ENCODE measurements around the gene FMNL1. TPM values are rescaled to one million over a fixed set of nuclear protein-coding genes. Genes with fewer than 3 reads are reported as not detected.
A peak's percentile ranks its signal among the peaks of the same experiment; 100 is the strongest.

Gene FMNL1
- total RNA-seq, 1 experiment from 2014 or later, result 36.6 TPM

DNA sequence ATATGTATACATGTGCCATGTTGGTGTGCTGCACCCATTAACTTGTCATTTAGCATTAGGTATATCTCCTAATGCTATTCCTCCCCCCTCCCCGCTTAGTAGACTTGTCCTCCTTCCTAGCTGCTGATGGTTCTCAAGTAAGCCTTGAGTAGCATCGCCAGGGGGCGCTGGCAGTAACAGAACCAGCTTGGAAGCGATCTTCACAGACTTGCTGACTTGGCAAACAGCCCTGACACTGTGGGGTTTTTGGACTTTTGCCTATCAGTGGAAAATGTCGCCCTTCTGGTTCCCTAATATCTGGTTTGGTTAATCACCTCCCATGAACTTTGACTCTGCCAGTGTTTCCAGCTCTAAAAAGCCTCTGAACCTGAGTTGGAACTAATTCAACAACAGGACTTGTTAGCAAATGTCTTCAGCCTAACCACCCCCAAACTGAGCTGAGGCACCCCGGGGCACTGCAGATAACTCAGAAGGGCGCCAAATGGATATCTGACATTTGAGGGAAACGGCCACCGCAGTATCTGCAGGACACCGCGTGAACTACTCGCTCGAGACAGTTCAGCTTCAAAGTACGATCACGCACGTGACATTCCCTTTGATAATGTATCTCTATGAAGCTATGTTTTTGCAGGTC, 55.6 kb downstream of the FMNL1 start:
- DNase-seq (ENCODE audit: extremely low read depth, low read depth), result peak; percentile 90

GRCh38 chr17:45277992-45278391, 56.3 kb downstream of the FMNL1 start:
- DNase-seq (ENCODE audit: extremely low read depth, low read depth), result no peak

DNA sequence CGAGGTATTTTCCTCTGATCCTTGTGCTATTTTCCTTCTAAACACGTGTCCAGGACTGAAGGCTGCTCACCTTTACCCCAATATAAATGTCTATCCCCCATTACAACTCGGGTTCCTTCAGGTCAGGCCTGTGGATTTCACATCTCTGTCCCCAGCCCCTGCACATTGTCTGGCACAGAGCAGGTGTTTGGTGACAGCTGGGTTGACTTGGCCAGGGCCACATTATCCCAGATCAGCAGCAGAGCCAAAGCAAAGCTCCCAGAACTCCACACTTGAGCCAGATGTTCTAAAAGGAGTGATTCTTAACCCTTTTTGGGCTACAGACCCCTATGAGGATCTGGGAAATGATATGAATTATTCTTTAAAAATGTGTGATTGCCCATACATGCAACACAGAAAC, 58.2 kb downstream of the FMNL1 start:
- DNase-seq (ENCODE audit: extremely low read depth, low read depth), result no peak

- no peak for DNase-seq (ENCODE audit: extremely low read depth, low read depth)
Measured at GRCh38 chr17:45282683-45283644, 61.3 kb downstream of the FMNL1 start.

- no peak for DNase-seq (ENCODE audit: extremely low read depth, low read depth)
Measured at GRCh38 chr17:45283711-45284110, 62.0 kb downstream of the FMNL1 start.

GRCh38 chr17:45284176-45285140, 62.8 kb downstream of the FMNL1 start:
- no peak for DNase-seq (ENCODE audit: extremely low read depth, low read depth)

DNA sequence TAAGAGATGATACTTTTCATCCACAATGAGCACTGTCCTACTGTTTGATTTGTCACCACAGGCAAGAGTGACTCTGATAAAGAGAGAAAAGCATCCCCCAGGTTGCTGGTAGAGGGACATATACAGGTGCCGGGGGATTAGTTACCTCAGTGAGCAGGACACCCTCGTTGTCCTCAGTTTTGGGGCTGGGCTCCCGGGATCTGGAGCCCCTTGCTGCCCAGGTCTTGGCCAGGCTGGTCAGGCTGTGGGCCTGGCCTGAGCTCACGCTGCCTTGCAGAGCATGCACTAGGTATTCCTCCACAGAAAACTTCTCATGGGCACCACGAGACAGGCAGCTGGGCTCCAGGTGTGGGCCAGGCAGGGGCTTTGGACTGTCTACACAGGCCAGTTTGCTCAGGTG, 64.6 kb downstream of the FMNL1 start:
- no peak for DNase-seq (ENCODE audit: extremely low read depth, low read depth)

- DNase-seq (ENCODE audit: extremely low read depth, low read depth), result no peak
Measured at GRCh38 chr17:45287526-45288500, 66.1 kb downstream of the FMNL1 start.

- no peak for DNase-seq (ENCODE audit: extremely low read depth, low read depth)
Measured at GRCh38 chr17:45288825-45289224, 67.1 kb downstream of the FMNL1 start.

GRCh38 chr17:45289301-45290268, 67.9 kb downstream of the FMNL1 start:
- no peak for DNase-seq (ENCODE audit: extremely low read depth, low read depth)

GRCh38 chr17:45290269-45290765, 68.6 kb downstream of the FMNL1 start:
- no peak for DNase-seq (ENCODE audit: extremely low read depth, low read depth)

DNA sequence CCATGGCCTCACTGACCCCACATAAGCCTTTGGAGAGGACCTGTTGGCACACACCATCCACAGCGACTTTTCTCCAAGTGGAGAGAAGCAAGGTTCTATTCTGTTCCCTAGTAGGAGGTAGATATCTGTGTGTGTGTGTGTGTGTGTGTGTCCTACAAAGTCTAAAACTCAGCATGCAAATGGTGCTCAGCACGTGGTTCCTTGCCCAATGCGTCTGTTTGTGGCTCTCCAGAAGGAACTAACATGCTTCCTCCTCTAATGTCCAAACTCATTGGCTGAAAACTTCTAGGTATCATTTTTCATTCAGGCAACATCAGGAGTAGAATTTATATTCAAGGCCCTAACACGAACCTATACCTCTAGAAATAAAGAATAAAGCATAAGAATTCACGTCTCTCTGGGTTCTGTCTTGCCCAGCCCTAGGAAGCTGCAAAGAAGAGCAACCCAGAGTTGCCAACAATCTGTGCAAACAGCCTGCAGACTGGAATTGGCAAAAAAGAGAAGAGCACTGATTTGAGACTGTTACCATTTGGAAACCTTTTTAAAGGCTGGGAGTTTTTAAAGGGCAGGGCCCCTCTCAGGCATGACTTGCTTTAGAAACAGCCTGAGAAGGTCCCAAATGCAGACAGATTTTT, 69.6 kb downstream of the FMNL1 start:
- DNase-seq (ENCODE audit: extremely low read depth, low read depth), result no peak

DNA sequence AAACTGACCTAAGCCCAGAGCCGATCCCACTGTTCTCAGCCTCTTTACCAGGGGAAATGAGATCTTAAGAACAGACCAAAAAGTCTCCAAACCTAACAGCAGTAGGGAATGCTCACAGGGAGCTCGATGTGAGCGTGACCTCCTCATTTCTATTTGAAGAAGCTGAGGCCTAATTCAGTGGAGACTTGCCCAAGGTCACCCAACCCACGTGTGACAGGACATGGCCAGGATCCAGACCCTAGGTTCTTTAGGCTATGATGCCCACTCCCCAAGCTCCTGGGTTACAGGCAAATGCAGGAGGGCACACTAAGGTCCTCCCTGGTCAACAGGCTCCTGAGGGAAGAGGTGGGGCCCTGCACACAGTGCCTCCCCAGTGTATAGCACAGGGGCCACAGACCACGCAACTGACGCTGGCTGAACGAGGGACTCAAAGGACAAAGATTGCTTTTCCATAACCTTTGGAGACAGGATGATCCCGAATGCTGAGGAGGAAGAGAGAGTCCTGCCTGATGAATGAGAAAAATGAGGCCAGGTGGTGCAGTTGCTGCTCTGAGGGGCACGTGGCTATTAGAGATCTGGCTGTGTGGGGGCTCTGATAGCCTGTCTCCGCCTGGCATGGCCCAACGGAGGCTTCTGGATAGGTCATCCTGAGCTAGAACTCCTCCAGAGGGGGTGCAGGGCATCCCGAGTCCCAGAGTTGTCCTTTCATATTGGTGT, 71.2 kb downstream of the FMNL1 start:
- no peak for DNase-seq (ENCODE audit: extremely low read depth, low read depth)

GRCh38 chr17:45293413-45294211, 71.9 kb downstream of the FMNL1 start:
- peak; percentile 82 for DNase-seq (ENCODE audit: extremely low read depth, low read depth)

- no peak for DNase-seq (ENCODE audit: extremely low read depth, low read depth)
Measured at GRCh38 chr17:45294506-45294905, 72.8 kb downstream of the FMNL1 start.
